ENCODE measurements around the gene SRP54. TPM values are rescaled to one million over a fixed set of nuclear protein-coding genes. Genes with fewer than 3 reads are reported as not detected.
A peak's percentile ranks its signal among the peaks of the same experiment; 100 is the strongest.

SRP54 gene
- total and polyA plus RNA-seq, 12 donors: 17.7 to 143 (median 56.5) TPM

DNA sequence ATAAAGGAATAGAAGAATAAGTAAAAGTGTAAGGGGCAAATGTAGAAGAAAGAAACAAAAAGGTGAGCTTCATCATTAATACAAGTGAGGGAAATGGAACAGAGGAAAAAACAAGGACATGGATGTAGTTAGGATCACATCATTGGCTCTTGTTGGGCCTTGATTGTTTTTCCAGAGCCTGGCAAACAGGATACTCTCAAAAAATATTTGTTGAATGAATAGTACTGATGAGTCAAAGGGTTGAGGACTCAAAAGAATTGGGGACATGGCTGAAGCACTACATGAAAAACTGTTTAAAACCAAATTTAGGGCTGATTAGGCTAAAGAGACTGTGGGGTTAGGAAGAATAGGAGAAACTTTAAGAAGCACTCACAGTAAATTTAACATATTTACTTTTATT, 11.4 kb upstream of the SRP54 start:
- H3K36me3 ChIP-seq (replicated peaks in 1 of 2): peaks cover 0 to 16% of the 10 kb centered on the region in 2 donors
- TF ChIP-seq POLR2A (IDR thresholded peaks at IDR 0.05): no peak
- TF ChIP-seq, protein P1, sequence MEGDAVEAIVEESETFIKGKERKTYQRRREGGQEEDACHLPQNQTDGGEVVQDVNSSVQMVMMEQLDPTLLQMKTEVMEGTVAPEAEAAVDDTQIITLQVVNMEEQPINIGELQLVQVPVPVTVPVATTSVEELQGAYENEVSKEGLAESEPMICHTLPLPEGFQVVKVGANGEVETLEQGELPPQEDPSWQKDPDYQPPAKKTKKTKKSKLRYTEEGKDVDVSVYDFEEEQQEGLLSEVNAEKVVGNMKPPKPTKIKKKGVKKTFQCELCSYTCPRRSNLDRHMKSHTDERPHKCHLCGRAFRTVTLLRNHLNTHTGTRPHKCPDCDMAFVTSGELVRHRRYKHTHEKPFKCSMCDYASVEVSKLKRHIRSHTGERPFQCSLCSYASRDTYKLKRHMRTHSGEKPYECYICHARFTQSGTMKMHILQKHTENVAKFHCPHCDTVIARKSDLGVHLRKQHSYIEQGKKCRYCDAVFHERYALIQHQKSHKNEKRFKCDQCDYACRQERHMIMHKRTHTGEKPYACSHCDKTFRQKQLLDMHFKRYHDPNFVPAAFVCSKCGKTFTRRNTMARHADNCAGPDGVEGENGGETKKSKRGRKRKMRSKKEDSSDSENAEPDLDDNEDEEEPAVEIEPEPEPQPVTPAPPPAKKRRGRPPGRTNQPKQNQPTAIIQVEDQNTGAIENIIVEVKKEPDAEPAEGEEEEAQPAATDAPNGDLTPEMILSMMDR (IDR thresholded peaks at IDR 0.05): no peak
- no peak for DNase-seq
- H3K27ac ChIP-seq: no peak overlapping the region
- no peaks in the 10 kb centered on the region for H3K9me3 ChIP-seq (replicated peaks in 1 of 3)
- H3K27me3 ChIP-seq: no peaks in the 10 kb centered on the region
- H3K4me1 ChIP-seq (replicated peaks in 1 of 2): no peaks in the 10 kb centered on the region
- H3K4me3 ChIP-seq: no peak overlapping the region
- intact Hi-C loops (cut with DNase I): no loop called here

DNA sequence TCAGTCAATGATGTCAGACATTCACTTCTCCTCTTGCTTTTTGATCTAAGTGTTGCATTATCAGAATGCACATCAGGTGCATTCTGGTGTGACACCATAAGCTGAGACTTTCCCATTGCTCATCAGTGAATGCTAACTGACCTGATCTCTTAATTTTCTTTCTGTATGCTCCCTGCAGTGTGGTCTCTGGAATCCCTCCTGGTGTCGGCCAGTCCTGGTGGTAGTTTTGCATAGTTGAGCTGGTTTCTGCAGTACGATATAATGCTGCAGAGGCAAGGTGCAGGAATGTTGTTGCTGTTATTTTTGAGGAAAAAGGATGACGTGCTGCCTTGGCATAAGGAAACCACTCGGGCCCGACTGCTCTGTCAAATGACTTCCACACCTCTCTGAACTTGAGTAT, 11.0 kb upstream of the SRP54 start:
- TF ChIP-seq POLR2A (IDR thresholded peaks at IDR 0.05): no peak
- TF ChIP-seq, protein P1 (IDR thresholded peaks at IDR 0.05): no peak
- WGBS, 4 donors: 89 to 96% (median 95%) methylated on average over 5 of the region's 5 CpGs
- H3K27ac ChIP-seq: no peak overlapping the region
- intact Hi-C loops (cut with DNase I): no loop called here
- no peaks in the 10 kb centered on the region for H3K27me3 ChIP-seq
- no peak for DNase-seq
- H3K36me3 ChIP-seq (replicated peaks in 1 of 2): peaks cover 0 to 16% of the 10 kb centered on the region in 2 donors
- H3K9me3 ChIP-seq (replicated peaks in 1 of 3): no peaks in the 10 kb centered on the region
- H3K4me3 ChIP-seq: no peak overlapping the region
- H3K4me1 ChIP-seq (replicated peaks in 1 of 2): no peaks in the 10 kb centered on the region

DNA sequence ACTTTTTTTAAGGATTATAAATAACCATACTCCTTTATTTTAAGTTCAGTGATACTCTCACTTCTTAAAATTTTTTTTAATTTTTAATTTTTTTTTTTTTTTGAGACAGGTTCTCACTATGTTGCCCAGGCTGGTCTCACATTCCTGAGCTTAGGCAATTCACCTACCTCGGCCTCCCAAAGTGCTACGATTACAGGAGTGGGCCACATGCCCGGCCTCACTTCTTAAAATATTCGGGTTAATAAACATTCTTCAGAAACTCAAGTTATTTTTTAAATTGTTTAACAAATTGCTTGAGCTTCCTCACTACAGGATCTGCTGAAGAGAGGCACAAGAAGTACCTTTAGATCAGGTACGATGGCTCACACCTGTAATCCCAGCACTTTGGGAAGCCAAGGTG, 4.3 kb upstream of the SRP54 start:
- intact Hi-C loops (cut with DNase I): no loop called here
- Histone ChIP-seq H3K4me3 (no peak overlapping the region), H3K9me3 (replicated peaks in 1 of 3) (no peaks in the 10 kb centered on the region), H3K27ac (no peak overlapping the region), H3K27me3 (no peaks in the 10 kb centered on the region), H3K36me3 (replicated peaks in 1 of 2) (no peaks in the 10 kb centered on the region), H3K4me1 (replicated peaks in 1 of 2) (peaks cover 8 to 16% of the 10 kb centered on the region in 2 donors)
- WGBS, 4 donors: 96 to 97% (median 96%) methylated on average over 5 of the region's 5 CpGs
- no peak for TF ChIP-seq POLR2A (IDR thresholded peaks at IDR 0.05)
- TF ChIP-seq, protein P1 (IDR thresholded peaks at IDR 0.05): no peak
- no peak for DNase-seq

DNA sequence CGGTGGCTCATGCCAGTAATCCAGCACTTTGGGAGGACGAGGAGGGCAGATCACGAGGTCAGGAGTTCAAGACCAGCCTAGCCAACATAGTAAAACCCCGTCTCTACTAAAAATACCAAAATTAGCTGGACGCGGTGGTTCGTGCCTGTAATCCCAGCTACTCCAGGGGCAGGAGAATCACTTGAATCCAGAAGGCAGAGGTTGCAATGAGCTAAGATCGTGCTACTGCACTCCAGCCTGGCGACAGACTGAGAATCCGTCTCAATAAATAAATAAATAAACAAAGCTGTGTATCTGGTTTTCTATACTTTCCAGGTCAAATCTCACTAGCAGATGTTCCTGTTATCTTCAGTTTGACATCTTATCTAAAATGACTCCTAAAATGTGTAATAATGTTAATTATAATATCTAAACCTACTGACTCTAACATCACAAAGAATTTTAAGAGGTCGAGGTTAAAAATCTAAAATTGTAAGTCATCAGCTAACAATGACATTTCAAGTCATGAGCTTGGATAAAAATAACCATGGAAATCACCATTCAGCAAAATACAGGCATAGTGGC, 2.4 kb upstream of the SRP54 start:
- no peak for DNase-seq
- WGBS, 4 donors: 81 to 89% (median 82%) methylated on average over 11 of the region's 11 CpGs
- H3K27ac ChIP-seq: peak overlapping the region in 2 of 5 donors; percentile 98 to 99
- no peaks in the 10 kb centered on the region for H3K27me3 ChIP-seq
- intact Hi-C loops (cut with DNase I): loop anchor here in 1 of 2 donors (10.0 kb wide), 1 partner anchor 134 kb away; no protein-coding TSS in a partner anchor
- H3K9me3 ChIP-seq (replicated peaks in 1 of 3): no peaks in the 10 kb centered on the region
- H3K4me1 ChIP-seq (replicated peaks in 1 of 2): peaks cover 18 to 35% of the 10 kb centered on the region in 2 donors
- TF ChIP-seq POLR2A (IDR thresholded peaks at IDR 0.05): no peak
- TF ChIP-seq, protein P1 (IDR thresholded peaks at IDR 0.05): no peak
- H3K4me3 ChIP-seq: peak overlapping the region in 1 of 4 donors; percentile 92
- H3K36me3 ChIP-seq (replicated peaks in 1 of 2): no peaks in the 10 kb centered on the region

All from adrenal gland (tissue), 12 donors.